GM23338 (cell line): Measurements from ENCODE around the gene BCL2A1. TPM values are rescaled to one million over a fixed set of nuclear protein-coding genes. Genes with fewer than 3 reads are reported as not detected.

Experiments
- ATAC-seq: fragments of 200-7000 bp; cut with Tn5 transposase; 3 replicates; pipeline ENCODE4 v1.9.1; 2020
- DNase-seq: peaks from one replicate; pipeline ENCODE4 v3.0.0-alpha.2; 2015; ENCODE audit warnings: low spot score
- H2AFZ ChIP-seq: fragments of 200-600 bp; sonication (generic); 2 replicates; pipeline ENCODE4 v1.8.0; 2016; ENCODE audit warnings: antibody characterized with exemption, mild to moderate bottlenecking, moderate library complexity
- H3F3A ChIP-seq: fragments of 200-600 bp; sonication (generic); replicated peaks from 2 replicates; pipeline ENCODE4 v1.8.0; 2017; ENCODE audit warnings: antibody characterized with exemption, mixed run types, low read depth
- H3K27ac ChIP-seq: fragments of 200-600 bp; sonication (generic); 2 replicates; pipeline ENCODE4 v1.6.1; 2016; ENCODE audit warnings: low read depth
- H3K27me3 ChIP-seq: fragments of 200-600 bp; sonication (generic); 2 replicates; pipeline ENCODE4 v1.8.0; 2016; ENCODE audit warnings: mild to moderate bottlenecking, mixed run types, moderate library complexity; ENCODE audit not compliant: insufficient read depth
- H3K36me3 ChIP-seq: fragments of 200-600 bp; sonication (generic); 2 replicates; pipeline ENCODE4 v1.8.0; 2016; ENCODE audit warnings: mild to moderate bottlenecking; ENCODE audit not compliant: insufficient read depth
- H3K4me1 ChIP-seq: fragments of 200-600 bp; sonication (generic); 2 replicates; pipeline ENCODE4 v1.8.0; 2016; ENCODE audit warnings: mild to moderate bottlenecking, moderate library complexity; ENCODE audit not compliant: insufficient read depth
- H3K4me2 ChIP-seq: fragments of 200-600 bp; sonication (generic); 2 replicates; pipeline ENCODE4 v1.7.1; 2017; ENCODE audit warnings: mixed run types
- H3K4me3 ChIP-seq: fragments of 200-600 bp; sonication (generic); 2 replicates; pipeline ENCODE4 v1.6.1; 2016; ENCODE audit warnings: mixed run types
- H3K79me2 ChIP-seq: fragments of 200-600 bp; sonication (generic); replicated peaks from 2 replicates; pipeline ENCODE4 v1.8.0; 2017; ENCODE audit warnings: mild to moderate bottlenecking; ENCODE audit not compliant: insufficient read depth
- H3K9me2 ChIP-seq: fragments of 200-600 bp; sonication (generic); 2 replicates; pipeline ENCODE4 v1.8.0; 2017; ENCODE audit not compliant: insufficient read depth
- H4K20me1 ChIP-seq: fragments of 200-600 bp; sonication (generic); replicated peaks from 2 replicates; pipeline ENCODE4 v1.8.0; 2017; ENCODE audit warnings: mild to moderate bottlenecking; ENCODE audit not compliant: insufficient read depth
- H3K27ac Mint-ChIP-seq: 2 replicates; pipeline ENCODE4 v1.8.0; 2020; ENCODE audit warnings: inconsistent platforms, mild to moderate bottlenecking, moderate library complexity, mixed read lengths
- H3K27me3 Mint-ChIP-seq: 3 replicates; pipeline ENCODE4 v1.8.0; 2022; ENCODE audit warnings: low read depth, mild to moderate bottlenecking, moderate library complexity, mixed read lengths, inconsistent platforms; ENCODE audit not compliant: insufficient read depth, poor library complexity
- H3K36me3 Mint-ChIP-seq: 3 replicates; pipeline ENCODE4 v1.8.0; 2021; ENCODE audit warnings: low read depth, mild to moderate bottlenecking, inconsistent platforms, moderate library complexity, mixed read lengths
- H3K4me1 Mint-ChIP-seq: 3 replicates; pipeline ENCODE4 v1.8.0; 2020; ENCODE audit warnings: mild to moderate bottlenecking, inconsistent platforms, mixed read lengths
- H3K4me3 Mint-ChIP-seq: 3 replicates; pipeline ENCODE4 v1.8.0; 2021; ENCODE audit warnings: moderate library complexity, mild to moderate bottlenecking, inconsistent platforms, mixed read lengths
- H3K9me3 Mint-ChIP-seq: 3 replicates; pipeline ENCODE4 v1.8.0; 2020; ENCODE audit warnings: moderate library complexity, mild to moderate bottlenecking, inconsistent platforms, mixed read lengths
- CREB1 ChIP-seq: fragments of 250-450 bp; sonication (Bioruptor Pico); IDR thresholded peaks from 2 replicates; pipeline ENCODE4 v1.5.0; 2020; ENCODE audit warnings: low read depth, mild to moderate bottlenecking, moderate library complexity
- EZH2 ChIP-seq: fragments of 200-600 bp; sonication (generic); IDR thresholded peaks from one replicate; pipeline ENCODE4 v1.8.0; 2017; ENCODE audit warnings: antibody characterized with exemption, mild to moderate bottlenecking, low read depth; ENCODE audit not compliant: unreplicated experiment
- EZH2phosphoT487 ChIP-seq: fragments of 200-600 bp; sonication (generic); IDR thresholded peaks from one replicate; pipeline ENCODE4 v1.8.1; 2018; ENCODE audit warnings: antibody characterized with exemption; ENCODE audit not compliant: unreplicated experiment
- JUNB ChIP-seq: IDR thresholded peaks from one replicate; pipeline ENCODE4 v1.6.1; 2016; ENCODE audit warnings: antibody characterized with exemption; ENCODE audit not compliant: unreplicated experiment
- NANOG ChIP-seq: IDR thresholded peaks from 2 replicates; pipeline ENCODE4 v1.6.1; 2016; ENCODE audit warnings: antibody characterized with exemption, borderline replicate concordance
- POLR2AphosphoS5 ChIP-seq: IDR thresholded peaks from 2 replicates; pipeline ENCODE4 v1.6.1; 2016; ENCODE audit warnings: antibody characterized with exemption, low read depth
- STAT1 ChIP-seq: IDR thresholded peaks from one replicate; pipeline ENCODE4 v1.6.1; 2016; ENCODE audit warnings: antibody characterized with exemption; ENCODE audit not compliant: unreplicated experiment
- ZNF331 ChIP-seq: fragments of 250-450 bp; sonication (Bioruptor Pico); IDR thresholded peaks from 2 replicates; pipeline ENCODE4 v1.5.0; 2020; ENCODE audit warnings: low read depth, mild to moderate bottlenecking, moderate library complexity
- polyA plus RNA-seq: library from polyadenylated mRNA; unstranded; fragments of >200 nt; fragmentation: Nextera tagmentation; extraction: Ambion mirVana; gene quantifications from 2 replicates; pipeline ENCODE4 v1.2.1, GENCODE V29; 2016
- total RNA-seq: library from RNA; depleted of rRNA; stranded (reverse); fragments of >200 nt; shearing (Covaris generic); gene quantifications from 2 replicates; pipeline ENCODE4 v1.2.3, GENCODE V29; 2014
- TF ChIP-seq, protein P1 (sequence below): IDR thresholded peaks from one replicate; pipeline ENCODE4 v1.6.1; 2018; ENCODE audit warnings: antibody characterized with exemption; ENCODE audit not compliant: unreplicated experiment
- TF ChIP-seq, protein P2 (sequence below): fragments of 250-450 bp; sonication (Bioruptor Pico); IDR thresholded peaks from 2 replicates; pipeline ENCODE4 v1.5.0; 2020; ENCODE audit warnings: mild to moderate bottlenecking, moderate library complexity
- TF ChIP-seq, protein P3 (sequence below): IDR thresholded peaks from 2 replicates; pipeline ENCODE4 v1.6.1; 2016; ENCODE audit warnings: antibody characterized with exemption

The BCL2A1 gene
- total and polyA plus RNA-seq, 2 experiments from 2014 or later = not detected

DNA sequence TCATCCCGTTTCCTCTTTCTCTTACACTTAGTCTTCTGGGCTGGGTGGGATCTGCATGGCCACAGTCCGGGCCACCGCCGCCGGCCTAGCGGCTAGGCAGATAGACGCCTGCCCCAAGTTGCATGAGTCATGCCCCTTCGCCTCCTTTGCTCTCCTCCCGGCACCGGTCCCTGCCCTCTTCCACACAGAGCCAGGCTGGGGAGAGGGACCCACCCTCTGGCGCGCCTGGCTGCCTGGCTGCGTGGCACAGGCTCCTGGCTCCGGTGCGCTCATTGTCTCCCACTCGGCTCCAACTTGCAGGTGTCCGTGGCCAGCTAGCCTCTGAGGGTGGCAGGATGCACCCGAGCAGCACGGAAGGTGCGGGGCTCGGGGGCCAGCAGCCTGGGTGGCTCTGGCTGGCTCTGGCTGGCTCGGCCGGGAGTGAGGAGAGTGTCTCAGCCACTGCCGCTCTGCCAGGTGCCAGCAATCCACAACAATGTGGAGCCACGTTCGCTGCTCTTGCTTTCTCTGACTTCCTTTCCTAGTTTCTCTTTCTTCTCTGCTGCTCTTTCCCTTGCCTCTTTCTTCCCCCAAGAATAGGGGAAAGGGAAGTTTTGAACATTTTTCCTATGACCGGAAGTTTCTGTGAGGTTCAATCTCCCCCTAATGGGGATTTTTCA is 51.8 kb downstream of the BCL2A1 start:
- Mint-ChIP-seq H3K27ac (no peak overlapping the region), H3K4me3 (no peak overlapping the region; the same call in 2 of the 3 replicates), H3K36me3 (peaks cover 89% of the 10 kb centered on the region), H3K9me3 (peaks cover 86% of the 10 kb centered on the region), H3K27me3 (peaks cover 19% of the 10 kb centered on the region), H3K4me1 (0 out of 3 replicates have a peak, but pooled peaks cover 2% of the 10 kb centered on the region)
- Histone ChIP-seq H3K27me3 (no peaks in the 10 kb centered on the region), H3K27ac (no peak overlapping the region), H2AFZ (no peak overlapping the region), H3K36me3 (peaks cover 50% of the 10 kb centered on the region), H3K79me2 (peaks cover 61% of the 10 kb centered on the region), H3K4me2 (no peak overlapping the region), H3F3A (no peaks in the 10 kb centered on the region), H4K20me1 (no peaks in the 10 kb centered on the region; the same call in 1 of the 2 replicates), H3K9me2 (no peaks in the 10 kb centered on the region; the same call in 1 of the 2 replicates), H3K4me1 (peaks cover 7% of the 10 kb centered on the region; the same call in 1 of the 2 replicates), H3K4me3 (no peak overlapping the region)
- TF ChIP-seq STAT1 = no peak
- TF ChIP-seq CREB1 = no peak
- TF ChIP-seq EZH2phosphoT487 = no peak
- no peak for TF ChIP-seq EZH2
- TF ChIP-seq, protein P1, sequence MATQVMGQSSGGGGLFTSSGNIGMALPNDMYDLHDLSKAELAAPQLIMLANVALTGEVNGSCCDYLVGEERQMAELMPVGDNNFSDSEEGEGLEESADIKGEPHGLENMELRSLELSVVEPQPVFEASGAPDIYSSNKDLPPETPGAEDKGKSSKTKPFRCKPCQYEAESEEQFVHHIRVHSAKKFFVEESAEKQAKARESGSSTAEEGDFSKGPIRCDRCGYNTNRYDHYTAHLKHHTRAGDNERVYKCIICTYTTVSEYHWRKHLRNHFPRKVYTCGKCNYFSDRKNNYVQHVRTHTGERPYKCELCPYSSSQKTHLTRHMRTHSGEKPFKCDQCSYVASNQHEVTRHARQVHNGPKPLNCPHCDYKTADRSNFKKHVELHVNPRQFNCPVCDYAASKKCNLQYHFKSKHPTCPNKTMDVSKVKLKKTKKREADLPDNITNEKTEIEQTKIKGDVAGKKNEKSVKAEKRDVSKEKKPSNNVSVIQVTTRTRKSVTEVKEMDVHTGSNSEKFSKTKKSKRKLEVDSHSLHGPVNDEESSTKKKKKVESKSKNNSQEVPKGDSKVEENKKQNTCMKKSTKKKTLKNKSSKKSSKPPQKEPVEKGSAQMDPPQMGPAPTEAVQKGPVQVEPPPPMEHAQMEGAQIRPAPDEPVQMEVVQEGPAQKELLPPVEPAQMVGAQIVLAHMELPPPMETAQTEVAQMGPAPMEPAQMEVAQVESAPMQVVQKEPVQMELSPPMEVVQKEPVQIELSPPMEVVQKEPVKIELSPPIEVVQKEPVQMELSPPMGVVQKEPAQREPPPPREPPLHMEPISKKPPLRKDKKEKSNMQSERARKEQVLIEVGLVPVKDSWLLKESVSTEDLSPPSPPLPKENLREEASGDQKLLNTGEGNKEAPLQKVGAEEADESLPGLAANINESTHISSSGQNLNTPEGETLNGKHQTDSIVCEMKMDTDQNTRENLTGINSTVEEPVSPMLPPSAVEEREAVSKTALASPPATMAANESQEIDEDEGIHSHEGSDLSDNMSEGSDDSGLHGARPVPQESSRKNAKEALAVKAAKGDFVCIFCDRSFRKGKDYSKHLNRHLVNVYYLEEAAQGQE = no peak
- TF ChIP-seq NANOG = no peak
- TF ChIP-seq ZNF331 (CRISPR knock-in tag) = no peak
- TF ChIP-seq, protein P2, sequence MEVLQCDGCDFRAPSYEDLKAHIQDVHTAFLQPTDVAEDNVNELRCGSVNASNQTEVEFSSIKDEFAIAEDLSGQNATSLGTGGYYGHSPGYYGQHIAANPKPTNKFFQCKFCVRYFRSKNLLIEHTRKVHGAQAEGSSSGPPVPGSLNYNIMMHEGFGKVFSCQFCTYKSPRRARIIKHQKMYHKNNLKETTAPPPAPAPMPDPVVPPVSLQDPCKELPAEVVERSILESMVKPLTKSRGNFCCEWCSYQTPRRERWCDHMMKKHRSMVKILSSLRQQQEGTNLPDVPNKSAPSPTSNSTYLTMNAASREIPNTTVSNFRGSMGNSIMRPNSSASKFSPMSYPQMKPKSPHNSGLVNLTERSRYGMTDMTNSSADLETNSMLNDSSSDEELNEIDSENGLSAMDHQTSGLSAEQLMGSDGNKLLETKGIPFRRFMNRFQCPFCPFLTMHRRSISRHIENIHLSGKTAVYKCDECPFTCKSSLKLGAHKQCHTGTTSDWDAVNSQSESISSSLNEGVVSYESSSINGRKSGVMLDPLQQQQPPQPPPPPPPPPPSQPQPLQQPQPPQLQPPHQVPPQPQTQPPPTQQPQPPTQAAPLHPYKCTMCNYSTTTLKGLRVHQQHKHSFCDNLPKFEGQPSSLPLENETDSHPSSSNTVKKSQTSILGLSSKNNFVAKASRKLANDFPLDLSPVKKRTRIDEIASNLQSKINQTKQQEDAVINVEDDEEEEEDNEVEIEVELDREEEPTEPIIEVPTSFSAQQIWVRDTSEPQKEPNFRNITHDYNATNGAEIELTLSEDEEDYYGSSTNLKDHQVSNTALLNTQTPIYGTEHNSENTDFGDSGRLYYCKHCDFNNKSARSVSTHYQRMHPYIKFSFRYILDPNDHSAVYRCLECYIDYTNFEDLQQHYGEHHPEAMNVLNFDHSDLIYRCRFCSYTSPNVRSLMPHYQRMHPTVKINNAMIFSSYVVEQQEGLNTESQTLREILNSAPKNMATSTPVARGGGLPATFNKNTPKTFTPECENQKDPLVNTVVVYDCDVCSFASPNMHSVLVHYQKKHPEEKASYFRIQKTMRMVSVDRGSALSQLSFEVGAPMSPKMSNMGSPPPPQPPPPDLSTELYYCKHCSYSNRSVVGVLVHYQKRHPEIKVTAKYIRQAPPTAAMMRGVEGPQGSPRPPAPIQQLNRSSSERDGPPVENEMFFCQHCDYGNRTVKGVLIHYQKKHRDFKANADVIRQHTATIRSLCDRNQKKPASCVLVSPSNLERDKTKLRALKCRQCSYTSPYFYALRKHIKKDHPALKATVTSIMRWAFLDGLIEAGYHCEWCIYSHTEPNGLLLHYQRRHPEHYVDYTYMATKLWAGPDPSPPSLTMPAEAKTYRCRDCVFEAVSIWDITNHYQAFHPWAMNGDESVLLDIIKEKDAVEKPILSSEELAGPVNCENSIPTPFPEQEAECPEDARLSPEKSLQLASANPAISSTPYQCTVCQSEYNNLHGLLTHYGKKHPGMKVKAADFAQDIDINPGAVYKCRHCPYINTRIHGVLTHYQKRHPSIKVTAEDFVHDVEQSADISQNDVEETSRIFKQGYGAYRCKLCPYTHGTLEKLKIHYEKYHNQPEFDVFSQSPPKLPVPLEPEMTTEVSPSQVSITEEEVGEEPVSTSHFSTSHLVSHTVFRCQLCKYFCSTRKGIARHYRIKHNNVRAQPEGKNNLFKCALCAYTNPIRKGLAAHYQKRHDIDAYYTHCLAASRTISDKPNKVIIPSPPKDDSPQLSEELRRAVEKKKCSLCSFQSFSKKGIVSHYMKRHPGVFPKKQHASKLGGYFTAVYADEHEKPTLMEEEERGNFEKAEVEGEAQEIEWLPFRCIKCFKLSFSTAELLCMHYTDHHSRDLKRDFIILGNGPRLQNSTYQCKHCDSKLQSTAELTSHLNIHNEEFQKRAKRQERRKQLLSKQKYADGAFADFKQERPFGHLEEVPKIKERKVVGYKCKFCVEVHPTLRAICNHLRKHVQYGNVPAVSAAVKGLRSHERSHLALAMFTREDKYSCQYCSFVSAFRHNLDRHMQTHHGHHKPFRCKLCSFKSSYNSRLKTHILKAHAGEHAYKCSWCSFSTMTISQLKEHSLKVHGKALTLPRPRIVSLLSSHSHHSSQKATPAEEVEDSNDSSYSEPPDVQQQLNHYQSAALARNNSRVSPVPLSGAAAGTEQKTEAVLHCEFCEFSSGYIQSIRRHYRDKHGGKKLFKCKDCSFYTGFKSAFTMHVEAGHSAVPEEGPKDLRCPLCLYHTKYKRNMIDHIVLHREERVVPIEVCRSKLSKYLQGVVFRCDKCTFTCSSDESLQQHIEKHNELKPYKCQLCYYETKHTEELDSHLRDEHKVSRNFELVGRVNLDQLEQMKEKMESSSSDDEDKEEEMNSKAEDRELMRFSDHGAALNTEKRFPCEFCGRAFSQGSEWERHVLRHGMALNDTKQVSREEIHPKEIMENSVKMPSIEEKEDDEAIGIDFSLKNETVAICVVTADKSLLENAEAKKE = no peak
- TF ChIP-seq, protein P3, sequence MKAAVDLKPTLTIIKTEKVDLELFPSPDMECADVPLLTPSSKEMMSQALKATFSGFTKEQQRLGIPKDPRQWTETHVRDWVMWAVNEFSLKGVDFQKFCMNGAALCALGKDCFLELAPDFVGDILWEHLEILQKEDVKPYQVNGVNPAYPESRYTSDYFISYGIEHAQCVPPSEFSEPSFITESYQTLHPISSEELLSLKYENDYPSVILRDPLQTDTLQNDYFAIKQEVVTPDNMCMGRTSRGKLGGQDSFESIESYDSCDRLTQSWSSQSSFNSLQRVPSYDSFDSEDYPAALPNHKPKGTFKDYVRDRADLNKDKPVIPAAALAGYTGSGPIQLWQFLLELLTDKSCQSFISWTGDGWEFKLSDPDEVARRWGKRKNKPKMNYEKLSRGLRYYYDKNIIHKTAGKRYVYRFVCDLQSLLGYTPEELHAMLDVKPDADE = no peak
- no peak for TF ChIP-seq POLR2AphosphoS5
- no peak for TF ChIP-seq JUNB
- no peak for ATAC-seq
- no peak for DNase-seq
